Measurements from ENCODE around the gene EEFSEC.

DNA sequence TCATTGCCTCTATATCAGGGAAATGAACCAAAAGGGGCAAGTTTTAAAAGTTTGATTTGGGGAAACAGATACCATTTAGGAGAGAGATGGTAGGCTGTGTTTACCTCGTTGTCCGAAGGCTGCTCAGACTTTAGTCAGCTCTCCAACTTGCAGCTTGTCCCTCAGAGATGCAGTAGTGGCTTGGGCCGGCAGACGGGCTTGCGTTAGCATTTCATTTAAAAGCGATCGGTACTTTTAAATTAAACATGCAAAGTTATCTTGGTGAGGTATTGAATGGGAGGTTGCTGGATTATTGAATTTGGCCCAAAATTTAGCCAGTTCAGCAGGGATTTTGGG is 26.2 kb downstream of the EEFSEC start:
- TF ChIP-seq TAF1 (IDR thresholded peaks at IDR 0.05; ENCODE audit: borderline replicate concordance, low read depth, low read length), result no peak
- TF ChIP-seq POLR2AphosphoS5 (IDR thresholded peaks at IDR 0.05; ENCODE audit: low read depth, low read length), result no peak
- TF ChIP-seq POLR2A (IDR thresholded peaks at IDR 0.05; ENCODE audit: low read depth, low read length), result no peak

All from GM12892 (cell line).